HEK293 (cell line): Measurements from ENCODE around the gene NOS1AP.

Source experiments
- BCL11A ChIP-seq: fragments of 450-650 bp; formaldehyde crosslinking; IDR thresholded peaks from 2 replicates; pipeline ENCODE4 v1.5.1; 2016; ENCODE audit warnings: low read depth, missing biosample characterization, missing genetic modification characterization
- GLIS2 ChIP-seq: fragments of 450-650 bp; formaldehyde crosslinking; IDR thresholded peaks from 2 replicates; pipeline ENCODE4 v1.5.1; 2016; ENCODE audit warnings: missing biosample characterization, missing genetic modification characterization
- KLF16 ChIP-seq: fragments of 450-650 bp; formaldehyde crosslinking; IDR thresholded peaks from 2 replicates; pipeline ENCODE4 v1.5.1; 2017; ENCODE audit warnings: missing biosample characterization, missing genetic modification characterization
- KLF8 ChIP-seq: fragments of 450-650 bp; formaldehyde crosslinking; IDR thresholded peaks from 2 replicates; pipeline ENCODE4 v1.5.1; 2016; ENCODE audit warnings: missing biosample characterization, missing genetic modification characterization
- PRDM1 ChIP-seq: fragments of 450-650 bp; formaldehyde crosslinking; IDR thresholded peaks from 2 replicates; pipeline ENCODE4; 2016; ENCODE audit warnings: missing biosample characterization, missing genetic modification characterization
- SP7 ChIP-seq: fragments of 450-650 bp; formaldehyde crosslinking; IDR thresholded peaks from 2 replicates; pipeline ENCODE4 v1.5.1; 2016; ENCODE audit warnings: missing biosample characterization, missing genetic modification characterization
- TRIM28 ChIP-seq: IDR thresholded peaks from 2 replicates; pipeline ENCODE4 v1.6.1; 2011; ENCODE audit warnings: low read length, control low read depth, borderline replicate concordance
- ZBTB1 ChIP-seq: fragments of 450-650 bp; formaldehyde crosslinking; IDR thresholded peaks from 2 replicates; pipeline ENCODE4 v1.5.1; 2016; ENCODE audit warnings: missing biosample characterization, missing genetic modification characterization
- ZBTB10 ChIP-seq: fragments of 450-650 bp; formaldehyde crosslinking; IDR thresholded peaks from 2 replicates; pipeline ENCODE4 v1.5.1; 2016; ENCODE audit warnings: missing biosample characterization, missing genetic modification characterization
- ZBTB49 ChIP-seq: fragments of 450-650 bp; formaldehyde crosslinking; IDR thresholded peaks from 2 replicates; pipeline ENCODE4 v1.5.1; 2016; ENCODE audit warnings: missing biosample characterization, missing genetic modification characterization, low read depth
- ZFHX2 ChIP-seq: fragments of 450-650 bp; formaldehyde crosslinking; conservative IDR thresholded peaks from 2 replicates; pipeline ENCODE4 v1.5.1; 2016; ENCODE audit warnings: missing biosample characterization, missing genetic modification characterization
- ZIC2 ChIP-seq: fragments of 450-650 bp; formaldehyde crosslinking; IDR thresholded peaks from 2 replicates; pipeline ENCODE4 v1.5.1; 2016; ENCODE audit warnings: missing biosample characterization, missing genetic modification characterization
- ZNF133 ChIP-seq: fragments of 450-650 bp; formaldehyde crosslinking; IDR thresholded peaks from 2 replicates; pipeline ENCODE4 v1.5.1; 2016; ENCODE audit warnings: missing biosample characterization, missing genetic modification characterization
- ZNF214 ChIP-seq: fragments of 450-650 bp; formaldehyde crosslinking; IDR thresholded peaks from 2 replicates; pipeline ENCODE4 v1.5.1; 2017; ENCODE audit warnings: missing biosample characterization, mild to moderate bottlenecking, missing genetic modification characterization, borderline replicate concordance
- ZNF221 ChIP-seq: fragments of 450-650 bp; formaldehyde crosslinking; IDR thresholded peaks from 2 replicates; pipeline ENCODE4 v1.5.1; 2017; ENCODE audit warnings: missing biosample characterization, missing genetic modification characterization, borderline replicate concordance
- ZNF292 ChIP-seq: fragments of 450-650 bp; formaldehyde crosslinking; IDR thresholded peaks from 2 replicates; pipeline ENCODE4 v1.5.1; 2016; ENCODE audit warnings: low read depth, missing biosample characterization, missing genetic modification characterization, borderline replicate concordance
- ZNF350 ChIP-seq: fragments of 450-650 bp; formaldehyde crosslinking; IDR thresholded peaks from 2 replicates; pipeline ENCODE4 v1.5.0; 2017; ENCODE audit warnings: missing biosample characterization, mild to moderate bottlenecking, missing genetic modification characterization
- ZNF416 ChIP-seq: fragments of 450-650 bp; formaldehyde crosslinking; IDR thresholded peaks from 2 replicates; pipeline ENCODE4 v1.5.1; 2016; ENCODE audit warnings: missing biosample characterization, missing genetic modification characterization
- ZNF501 ChIP-seq: fragments of 450-650 bp; formaldehyde crosslinking; IDR thresholded peaks from 2 replicates; pipeline ENCODE4 v1.5.1; 2016; ENCODE audit warnings: missing biosample characterization, missing genetic modification characterization
- ZNF510 ChIP-seq: fragments of 450-650 bp; formaldehyde crosslinking; IDR thresholded peaks from 2 replicates; pipeline ENCODE4 v1.5.1; 2018; ENCODE audit warnings: mild to moderate bottlenecking, missing genetic modification characterization, missing biosample characterization; ENCODE audit not compliant: insufficient replicate concordance
- ZNF549 ChIP-seq: fragments of 450-650 bp; IDR thresholded peaks from 2 replicates; pipeline ENCODE4 v1.5.1; 2018; ENCODE audit warnings: missing biosample characterization, missing genetic modification characterization, mild to moderate bottlenecking, inconsistent platforms, moderate library complexity
- ZNF560 ChIP-seq: fragments of 450-650 bp; formaldehyde crosslinking; IDR thresholded peaks from 2 replicates; pipeline ENCODE4 v1.5.1; 2017; ENCODE audit warnings: missing biosample characterization, missing genetic modification characterization, borderline replicate concordance
- ZNF571 ChIP-seq: fragments of 450-650 bp; formaldehyde crosslinking; IDR thresholded peaks from 2 replicates; pipeline ENCODE4 v1.5.0; 2017; ENCODE audit warnings: missing biosample characterization, missing genetic modification characterization
- ZNF660 ChIP-seq: fragments of 450-650 bp; IDR thresholded peaks from 2 replicates; pipeline ENCODE4 v1.5.1; 2018; ENCODE audit warnings: missing biosample characterization, mild to moderate bottlenecking, missing genetic modification characterization
- ZSCAN16 ChIP-seq: fragments of 450-650 bp; formaldehyde crosslinking; IDR thresholded peaks from 2 replicates; pipeline ENCODE4 v1.5.1; 2016; ENCODE audit warnings: missing biosample characterization, missing genetic modification characterization
- ZSCAN30 ChIP-seq: fragments of 450-650 bp; IDR thresholded peaks from 2 replicates; pipeline ENCODE4 v1.5.1; 2018; ENCODE audit warnings: missing biosample characterization, mild to moderate bottlenecking, missing genetic modification characterization, moderate library complexity
- TF ChIP-seq, protein P1 (sequence below): fragments of 450-650 bp; formaldehyde crosslinking; IDR thresholded peaks from 2 replicates; pipeline ENCODE4 v1.5.1; 2016; ENCODE audit warnings: missing biosample characterization, missing genetic modification characterization
- TF ChIP-seq, protein P2 (sequence below): fragments of 450-650 bp; formaldehyde crosslinking; IDR thresholded peaks from 2 replicates; pipeline ENCODE4 v1.5.1; 2016; ENCODE audit warnings: missing biosample characterization, missing genetic modification characterization
- TF ChIP-seq, protein P3 (sequence below): fragments of 450-650 bp; formaldehyde crosslinking; IDR thresholded peaks from 2 replicates; pipeline ENCODE4 v1.5.1; 2016; ENCODE audit warnings: missing biosample characterization, missing genetic modification characterization
- TF ChIP-seq, protein P4 (sequence below): fragments of 450-650 bp; formaldehyde crosslinking; IDR thresholded peaks from 2 replicates; pipeline ENCODE4 v1.5.1; 2016; ENCODE audit warnings: missing biosample characterization, missing genetic modification characterization, borderline replicate concordance

The NOS1AP gene

DNA sequence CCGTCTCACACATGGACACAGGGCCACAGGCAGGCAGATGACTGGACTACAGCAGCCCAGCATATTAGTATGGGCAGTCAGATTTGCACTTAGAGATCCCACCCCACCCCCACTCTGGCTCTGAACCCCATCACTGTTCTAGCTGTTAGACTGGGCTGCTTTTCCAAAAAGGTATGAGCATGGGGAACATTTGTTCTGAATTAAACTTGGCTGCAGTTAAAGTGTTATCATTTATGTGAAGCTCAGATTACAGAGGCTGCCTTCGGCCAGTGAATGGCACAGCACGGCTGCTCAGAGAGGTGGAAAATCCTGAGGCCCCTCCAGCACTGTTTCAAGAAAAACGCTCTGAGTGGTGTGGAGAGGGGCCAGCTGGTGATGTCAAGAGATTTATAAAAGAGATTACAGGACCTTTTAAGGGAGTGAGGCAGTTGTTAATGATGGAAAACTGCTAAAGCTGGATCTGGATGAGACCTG, 6.9 kb upstream of the NOS1AP start (continued):
- TF ChIP-seq, protein P1, sequence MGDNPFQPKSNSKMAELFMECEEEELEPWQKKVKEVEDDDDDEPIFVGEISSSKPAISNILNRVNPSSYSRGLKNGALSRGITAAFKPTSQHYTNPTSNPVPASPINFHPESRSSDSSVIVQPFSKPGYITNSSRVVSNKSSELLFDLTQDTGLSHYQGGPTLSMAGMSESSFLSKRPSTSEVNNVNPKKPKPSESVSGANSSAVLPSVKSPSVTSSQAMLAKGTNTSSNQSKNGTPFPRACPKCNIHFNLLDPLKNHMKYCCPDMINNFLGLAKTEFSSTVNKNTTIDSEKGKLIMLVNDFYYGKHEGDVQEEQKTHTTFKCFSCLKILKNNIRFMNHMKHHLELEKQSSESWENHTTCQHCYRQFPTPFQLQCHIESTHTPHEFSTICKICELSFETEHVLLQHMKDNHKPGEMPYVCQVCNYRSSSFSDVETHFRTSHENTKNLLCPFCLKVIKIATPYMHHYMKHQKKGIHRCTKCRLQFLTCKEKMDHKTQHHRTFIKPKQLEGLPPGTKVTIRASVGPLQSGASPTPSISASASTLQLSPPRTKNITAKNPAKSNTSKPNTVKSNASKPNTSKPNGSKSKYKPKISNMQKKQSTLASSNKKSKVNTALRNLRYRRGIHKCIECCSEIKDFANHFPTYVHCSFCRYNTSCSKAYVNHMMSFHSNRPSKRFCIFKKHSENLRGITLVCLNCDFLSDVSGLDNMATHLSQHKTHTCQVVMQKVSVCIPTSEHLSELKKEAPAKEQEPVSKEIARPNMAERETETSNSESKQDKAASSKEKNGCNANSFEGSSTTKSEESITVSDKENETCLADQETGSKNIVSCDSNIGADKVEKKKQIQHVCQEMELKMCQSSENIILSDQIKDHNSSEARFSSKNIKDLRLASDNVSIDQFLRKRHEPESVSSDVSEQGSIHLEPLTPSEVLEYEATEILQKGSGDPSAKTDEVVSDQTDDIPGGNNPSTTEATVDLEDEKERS (tag by site-specific recombination): no peak
- peak; percentile 88 for TF ChIP-seq TRIM28
- TF ChIP-seq ZNF350 (tag by site-specific recombination): no peak
- no peak for TF ChIP-seq ZSCAN16 (tag by site-specific recombination)
- no peak for TF ChIP-seq ZNF214 (tag by site-specific recombination)
- TF ChIP-seq, protein P2, sequence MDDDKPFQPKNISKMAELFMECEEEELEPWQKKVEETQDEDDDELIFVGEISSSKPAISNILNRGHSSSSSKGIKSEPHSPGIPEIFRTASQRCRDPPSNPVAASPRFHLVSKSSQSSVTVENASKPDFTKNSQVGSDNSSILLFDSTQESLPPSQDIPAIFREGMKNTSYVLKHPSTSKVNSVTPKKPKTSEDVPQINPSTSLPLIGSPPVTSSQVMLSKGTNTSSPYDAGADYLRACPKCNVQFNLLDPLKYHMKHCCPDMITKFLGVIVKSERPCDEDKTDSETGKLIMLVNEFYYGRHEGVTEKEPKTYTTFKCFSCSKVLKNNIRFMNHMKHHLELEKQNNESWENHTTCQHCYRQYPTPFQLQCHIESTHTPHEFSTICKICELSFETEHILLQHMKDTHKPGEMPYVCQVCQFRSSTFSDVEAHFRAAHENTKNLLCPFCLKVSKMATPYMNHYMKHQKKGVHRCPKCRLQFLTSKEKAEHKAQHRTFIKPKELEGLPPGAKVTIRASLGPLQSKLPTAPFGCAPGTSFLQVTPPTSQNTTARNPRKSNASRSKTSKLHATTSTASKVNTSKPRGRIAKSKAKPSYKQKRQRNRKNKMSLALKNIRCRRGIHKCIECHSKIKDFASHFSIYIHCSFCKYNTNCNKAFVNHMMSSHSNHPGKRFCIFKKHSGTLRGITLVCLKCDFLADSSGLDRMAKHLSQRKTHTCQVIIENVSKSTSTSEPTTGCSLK (tag by site-specific recombination): no peak
- TF ChIP-seq ZNF560 (tag by site-specific recombination): no peak
- TF ChIP-seq ZNF133 (tag by site-specific recombination): no peak
- no peak for TF ChIP-seq ZNF221
- no peak for TF ChIP-seq ZBTB10
- TF ChIP-seq ZBTB49 (tag by site-specific recombination): no peak
- no peak for TF ChIP-seq KLF8
- TF ChIP-seq ZNF510 (tag by site-specific recombination): no peak
- no peak for TF ChIP-seq ZNF549
- no peak for TF ChIP-seq BCL11A (tag by site-specific recombination)
- no peak for TF ChIP-seq PRDM1
- TF ChIP-seq ZIC2: no peak
- no peak for TF ChIP-seq ZNF571
- TF ChIP-seq ZNF501 (tag by site-specific recombination): no peak
- TF ChIP-seq, protein P3, sequence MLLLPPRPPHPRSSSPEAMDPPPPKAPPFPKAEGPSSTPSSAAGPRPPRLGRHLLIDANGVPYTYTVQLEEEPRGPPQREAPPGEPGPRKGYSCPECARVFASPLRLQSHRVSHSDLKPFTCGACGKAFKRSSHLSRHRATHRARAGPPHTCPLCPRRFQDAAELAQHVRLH (tag by site-specific recombination): no peak
- no peak for TF ChIP-seq ZNF292
- TF ChIP-seq ZFHX2 (tag by site-specific recombination): no peak
- no peak for TF ChIP-seq ZNF660 (tag by site-specific recombination)
- TF ChIP-seq ZBTB1 (tag by site-specific recombination): no peak
- no peak for TF ChIP-seq KLF16
- TF ChIP-seq GLIS2: no peak
- TF ChIP-seq ZSCAN30 (tag by site-specific recombination): peak; percentile 97
- TF ChIP-seq SP7 (tag by site-specific recombination): peak; percentile 27; the same call in 1 of the 2 replicates
- TF ChIP-seq, protein P4, sequence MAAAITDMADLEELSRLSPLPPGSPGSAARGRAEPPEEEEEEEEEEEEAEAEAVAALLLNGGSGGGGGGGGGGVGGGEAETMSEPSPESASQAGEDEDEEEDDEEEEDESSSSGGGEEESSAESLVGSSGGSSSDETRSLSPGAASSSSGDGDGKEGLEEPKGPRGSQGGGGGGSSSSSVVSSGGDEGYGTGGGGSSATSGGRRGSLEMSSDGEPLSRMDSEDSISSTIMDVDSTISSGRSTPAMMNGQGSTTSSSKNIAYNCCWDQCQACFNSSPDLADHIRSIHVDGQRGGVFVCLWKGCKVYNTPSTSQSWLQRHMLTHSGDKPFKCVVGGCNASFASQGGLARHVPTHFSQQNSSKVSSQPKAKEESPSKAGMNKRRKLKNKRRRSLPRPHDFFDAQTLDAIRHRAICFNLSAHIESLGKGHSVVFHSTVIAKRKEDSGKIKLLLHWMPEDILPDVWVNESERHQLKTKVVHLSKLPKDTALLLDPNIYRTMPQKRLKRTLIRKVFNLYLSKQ (tag by site-specific recombination): no peak
- no peak for TF ChIP-seq ZNF416
